Measurements from ENCODE around the gene TNFAIP2.
"Not testable (repeated sequence)": the region's sequence is repeated elsewhere in the genome, so short reads cannot be mapped to it uniquely, and the experiment has no call there.

TNFAIP2 gene

GRCh38 chr14:103155826-103156394, 32.6 kb downstream of the TNFAIP2 start:
- DNase-seq (ENCODE audit: low read depth) = no peak

- no peak for DNase-seq (ENCODE audit: low read depth)
Measured at GRCh38 chr14:103156651-103157378, 33.6 kb downstream of the TNFAIP2 start.

GRCh38 chr14:103157969-103158368, 34.7 kb downstream of the TNFAIP2 start:
- no peak for DNase-seq (ENCODE audit: low read depth)

GRCh38 chr14:103158688-103159087, 35.4 kb downstream of the TNFAIP2 start:
- no peak for DNase-seq (ENCODE audit: low read depth)

- DNase-seq (ENCODE audit: low read depth) = no peak
Measured at GRCh38 chr14:103160321-103161053, 37.2 kb downstream of the TNFAIP2 start.

- DNase-seq (ENCODE audit: low read depth) = no peak
Measured at GRCh38 chr14:103161054-103161397, 37.8 kb downstream of the TNFAIP2 start.

- DNase-seq (ENCODE audit: low read depth) = no peak
Measured at GRCh38 chr14:103163199-103163598, 39.9 kb downstream of the TNFAIP2 start.

GRCh38 chr14:103164006-103164405, 40.7 kb downstream of the TNFAIP2 start:
- DNase-seq (ENCODE audit: low read depth) = no peak

- no peak for DNase-seq (ENCODE audit: low read depth)
Measured at GRCh38 chr14:103164779-103165178, 41.5 kb downstream of the TNFAIP2 start.

GRCh38 chr14:103165323-103165722, 42.1 kb downstream of the TNFAIP2 start:
- no peak for DNase-seq (ENCODE audit: low read depth)

GRCh38 chr14:103169954-103170353, 46.7 kb downstream of the TNFAIP2 start:
- DNase-seq (ENCODE audit: low read depth) = no peak

GRCh38 chr14:103171206-103171605, 47.9 kb downstream of the TNFAIP2 start:
- DNase-seq (ENCODE audit: low read depth) = not testable (repeated sequence)

GRCh38 chr14:103172921-103173320, 49.7 kb downstream of the TNFAIP2 start:
- DNase-seq (ENCODE audit: low read depth) = no peak

- DNase-seq (ENCODE audit: low read depth) = not testable (repeated sequence)
Measured at GRCh38 chr14:103173887-103174286, 50.6 kb downstream of the TNFAIP2 start.

- not testable (repeated sequence) for DNase-seq (ENCODE audit: low read depth)
Measured at GRCh38 chr14:103176176-103176575, 52.9 kb downstream of the TNFAIP2 start.

GRCh38 chr14:103177376-103177775, 54.1 kb downstream of the TNFAIP2 start:
- DNase-seq (ENCODE audit: low read depth) = no peak

- no peak for DNase-seq (ENCODE audit: low read depth)
Measured at GRCh38 chr14:103178521-103178920, 55.3 kb downstream of the TNFAIP2 start.

- no peak for DNase-seq (ENCODE audit: low read depth)
Measured at GRCh38 chr14:103179094-103179493, 55.8 kb downstream of the TNFAIP2 start.

GRCh38 chr14:103180331-103180730, 57.1 kb downstream of the TNFAIP2 start:
- DNase-seq (ENCODE audit: low read depth) = no peak

- DNase-seq (ENCODE audit: low read depth) = no peak
Measured at GRCh38 chr14:103184046-103184445, 60.8 kb downstream of the TNFAIP2 start.

GRCh38 chr14:103185051-103186029, 62.1 kb downstream of the TNFAIP2 start:
- peak; percentile 34 for DNase-seq (ENCODE audit: low read depth)

- DNase-seq (ENCODE audit: low read depth) = no peak
Measured at GRCh38 chr14:103186241-103186822, 63.1 kb downstream of the TNFAIP2 start.
